ENCODE data around the gene RAC2. TPM values are rescaled to one million over a fixed set of nuclear protein-coding genes. Genes with fewer than 3 reads are reported as not detected.
A peak's percentile ranks its signal among the peaks of the same experiment; 100 is the strongest.

The RAC2 gene
- total and polyA plus RNA-seq, 4 donors: 16.7 to 217 (median 55.2) TPM

DNA sequence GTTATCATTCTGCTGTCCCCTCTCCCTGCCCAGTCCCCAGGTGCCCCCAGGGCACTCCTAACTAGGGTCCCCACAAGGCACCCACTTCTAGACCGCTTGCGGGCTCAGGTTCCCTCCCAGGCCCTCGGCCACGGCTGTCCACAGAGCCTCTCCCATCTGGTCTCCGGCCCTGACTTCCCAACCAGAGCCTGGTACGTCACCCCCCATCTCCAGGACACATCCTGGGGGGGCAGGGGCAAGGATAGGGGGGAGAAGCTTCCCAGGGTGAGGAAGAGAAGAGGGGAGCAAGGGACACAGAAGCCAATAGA lies 32.2 kb downstream of the RAC2 start:
- DNase-seq (no peak), ATAC-seq (ENCODE audit: insufficient read depth, low FRiP score) (no peak)
- 73 to 86% methylated on average over 6 of the region's 6 CpGs for WGBS, 2 donors

DNA sequence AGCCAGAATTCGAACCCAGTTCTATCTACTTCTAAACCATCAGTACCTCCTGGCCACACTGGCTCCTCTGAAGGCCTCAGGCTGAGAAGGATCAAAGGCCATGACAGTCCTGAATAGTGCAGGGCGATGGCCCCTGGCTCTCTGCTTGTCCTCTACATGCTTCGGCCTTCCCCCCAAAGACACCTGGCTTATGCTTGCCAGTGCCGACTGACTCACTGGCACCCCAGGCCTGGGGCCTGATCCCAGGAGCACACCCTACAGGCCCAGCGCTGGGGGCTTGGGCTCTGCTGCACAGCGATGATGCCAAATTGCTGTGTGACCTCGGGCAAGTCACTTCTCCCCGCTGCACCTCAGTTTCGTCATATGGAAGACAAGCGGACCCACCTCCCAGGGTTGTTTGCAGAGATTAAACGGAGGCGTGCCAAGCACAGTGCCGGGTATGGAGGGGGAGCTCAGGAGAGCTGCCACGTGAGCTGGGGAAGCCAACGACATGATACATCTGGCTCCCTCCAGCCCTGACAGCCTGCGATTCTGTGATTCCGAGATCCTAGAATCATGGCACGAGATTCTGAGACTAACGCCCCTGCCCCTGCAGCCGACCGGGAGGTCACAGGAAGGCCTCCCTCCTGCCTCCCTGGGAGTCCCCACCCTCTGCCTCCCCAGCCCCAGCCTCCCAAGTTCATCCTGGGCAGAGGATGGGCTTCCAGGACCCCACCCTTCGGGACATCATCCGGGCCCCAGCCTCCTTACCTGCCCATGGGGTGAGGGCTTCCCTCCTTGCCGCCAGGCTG lies 32.8 kb downstream of the RAC2 start:
- Histone ChIP-seq H3K27me3 (ENCODE audit: control insufficient read depth in 3 of 3, insufficient read depth in 3 of 3, low read length in 2 of 3) (peaks cover 0 to 3% (median 0%) of the 10 kb centered on the region in 3 donors), H3K9ac (ENCODE audit: insufficient read depth in 1 of 2, low read length in 2 of 2) (no peak overlapping the region), H3K9me3 (ENCODE audit: control insufficient read depth in 4 of 4, insufficient read depth in 3 of 4, low read length in 3 of 4) (no peaks in the 10 kb centered on the region), H3K4me3 (no peak overlapping the region), H3K4me1 (ENCODE audit: control insufficient read depth in 5 of 5, insufficient read depth in 5 of 5, low read length in 5 of 5) (peaks cover 0 to 5% (median 0%) of the 10 kb centered on the region in 5 donors), H3K27ac (ENCODE audit: low read depth in 1 of 2, low read length in 1 of 2) (no peak overlapping the region), H3K36me3 (ENCODE audit: control insufficient read depth in 4 of 4, insufficient read depth in 4 of 4, low read length in 4 of 4) (no peaks in the 10 kb centered on the region)
- TF ChIP-seq CTCF (IDR thresholded peaks at IDR 0.05; ENCODE audit: control extremely low read depth, extremely low read depth): no peak
- ATAC-seq (ENCODE audit: insufficient read depth, low FRiP score) (no peak), DNase-seq (peak in 1 of 3 donors; percentile 43)
- 76 to 81% methylated on average over 24 of the region's 24 CpGs for WGBS, 2 donors

More for the DNA sequence above, 32.2 kb downstream of the RAC2 start:
- Histone ChIP-seq H3K9ac (ENCODE audit: insufficient read depth in 1 of 2, low read length in 2 of 2) (no peak overlapping the region), H3K9me3 (ENCODE audit: control insufficient read depth in 4 of 4, insufficient read depth in 3 of 4, low read length in 3 of 4) (no peaks in the 10 kb centered on the region), H3K27me3 (ENCODE audit: control insufficient read depth in 3 of 3, insufficient read depth in 3 of 3, low read length in 2 of 3) (peaks cover 0 to 3% (median 0%) of the 10 kb centered on the region in 3 donors), H3K4me3 (no peak overlapping the region), H3K4me1 (ENCODE audit: control insufficient read depth in 5 of 5, insufficient read depth in 5 of 5, low read length in 5 of 5) (peaks cover 0 to 5% (median 0%) of the 10 kb centered on the region in 5 donors), H3K36me3 (ENCODE audit: control insufficient read depth in 4 of 4, insufficient read depth in 4 of 4, low read length in 4 of 4) (no peaks in the 10 kb centered on the region), H3K27ac (ENCODE audit: low read depth in 1 of 2, low read length in 1 of 2) (no peak overlapping the region)
- no peak for TF ChIP-seq CTCF (IDR thresholded peaks at IDR 0.05; ENCODE audit: control extremely low read depth, extremely low read depth)

GRCh38 chr22:37210041-37210803 lies 33.8 kb downstream of the RAC2 start:
- no peak overlapping the region for H3K9ac ChIP-seq (ENCODE audit: insufficient read depth in 1 of 2, low read length in 2 of 2)
- no peak overlapping the region for H3K27ac ChIP-seq (ENCODE audit: low read depth in 1 of 2, low read length in 1 of 2)
- H3K36me3 ChIP-seq (ENCODE audit: control insufficient read depth in 4 of 4, insufficient read depth in 4 of 4, low read length in 4 of 4): no peaks in the 10 kb centered on the region
- H3K4me1 ChIP-seq (ENCODE audit: control insufficient read depth in 5 of 5, insufficient read depth in 5 of 5, low read length in 5 of 5): peaks cover 0 to 5% (median 0%) of the 10 kb centered on the region in 5 donors
- WGBS, 2 donors: 81 to 88% methylated on average over 15 of the region's 15 CpGs
- H3K4me3 ChIP-seq: no peak overlapping the region
- ATAC-seq (ENCODE audit: insufficient read depth, low FRiP score) (no peak), DNase-seq (no peak)
- no peaks in the 10 kb centered on the region for H3K9me3 ChIP-seq (ENCODE audit: control insufficient read depth in 4 of 4, insufficient read depth in 3 of 4, low read length in 3 of 4)
- TF ChIP-seq CTCF (IDR thresholded peaks at IDR 0.05; ENCODE audit: control extremely low read depth, extremely low read depth): no peak
- H3K27me3 ChIP-seq (ENCODE audit: control insufficient read depth in 3 of 3, insufficient read depth in 3 of 3, low read length in 2 of 3): peaks cover 0 to 3% (median 0%) of the 10 kb centered on the region in 3 donors

Data from lung (tissue), 12 donors.